ENCODE data around the gene CNNM2. TPM values are rescaled to one million over a fixed set of nuclear protein-coding genes. Genes with fewer than 3 reads are reported as not detected.

The CNNM2 gene
- total RNA-seq, 4 donors from 2014 or later = 9.9 to 21.0 (median 10.5) TPM

DNA sequence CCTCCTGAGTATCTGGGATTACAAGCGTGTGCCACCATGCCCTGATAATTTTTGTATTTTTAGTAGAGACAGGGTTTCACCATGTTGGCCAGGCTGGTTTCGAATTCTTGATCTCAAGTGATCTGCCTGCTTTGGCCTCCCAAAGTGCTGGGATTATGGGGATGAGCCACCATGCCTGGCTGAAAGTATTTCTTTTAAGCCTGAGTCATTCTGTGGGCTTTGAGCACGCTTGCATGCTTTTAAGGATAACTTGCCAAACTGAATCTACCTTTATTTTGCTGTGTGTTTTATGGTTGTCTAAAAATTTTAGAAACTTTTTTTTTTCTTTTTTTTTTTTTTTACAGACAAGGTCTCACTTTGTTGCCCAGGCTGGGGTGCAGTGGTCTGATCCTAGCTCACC is 33.2 kb downstream of the CNNM2 start:
- Histone ChIP-seq H3K9me3 (no peaks in the 10 kb centered on the region), H3K4me3 (no peak overlapping the region), H3K27ac (no peak overlapping the region), H3K36me3 (peaks cover 0 to 7% (median 0%) of the 10 kb centered on the region in 3 donors), H3K27me3 (no peaks in the 10 kb centered on the region), H3K4me1 (peaks cover 0 to 3% (median 0%) of the 10 kb centered on the region in 4 donors)
- 95 to 98% methylated on average over 3 of the region's 3 CpGs for WGBS, 2 donors
- DNase-seq (ENCODE audit: low spot score in 2 of 2) = no peak
- TF ChIP-seq EP300 (IDR thresholded peaks at IDR 0.05) (no peak), POLR2A (IDR thresholded peaks at IDR 0.05) (no peak)
- TF ChIP-seq, protein P1, sequence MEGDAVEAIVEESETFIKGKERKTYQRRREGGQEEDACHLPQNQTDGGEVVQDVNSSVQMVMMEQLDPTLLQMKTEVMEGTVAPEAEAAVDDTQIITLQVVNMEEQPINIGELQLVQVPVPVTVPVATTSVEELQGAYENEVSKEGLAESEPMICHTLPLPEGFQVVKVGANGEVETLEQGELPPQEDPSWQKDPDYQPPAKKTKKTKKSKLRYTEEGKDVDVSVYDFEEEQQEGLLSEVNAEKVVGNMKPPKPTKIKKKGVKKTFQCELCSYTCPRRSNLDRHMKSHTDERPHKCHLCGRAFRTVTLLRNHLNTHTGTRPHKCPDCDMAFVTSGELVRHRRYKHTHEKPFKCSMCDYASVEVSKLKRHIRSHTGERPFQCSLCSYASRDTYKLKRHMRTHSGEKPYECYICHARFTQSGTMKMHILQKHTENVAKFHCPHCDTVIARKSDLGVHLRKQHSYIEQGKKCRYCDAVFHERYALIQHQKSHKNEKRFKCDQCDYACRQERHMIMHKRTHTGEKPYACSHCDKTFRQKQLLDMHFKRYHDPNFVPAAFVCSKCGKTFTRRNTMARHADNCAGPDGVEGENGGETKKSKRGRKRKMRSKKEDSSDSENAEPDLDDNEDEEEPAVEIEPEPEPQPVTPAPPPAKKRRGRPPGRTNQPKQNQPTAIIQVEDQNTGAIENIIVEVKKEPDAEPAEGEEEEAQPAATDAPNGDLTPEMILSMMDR (IDR thresholded peaks at IDR 0.05) = no peak

DNA sequence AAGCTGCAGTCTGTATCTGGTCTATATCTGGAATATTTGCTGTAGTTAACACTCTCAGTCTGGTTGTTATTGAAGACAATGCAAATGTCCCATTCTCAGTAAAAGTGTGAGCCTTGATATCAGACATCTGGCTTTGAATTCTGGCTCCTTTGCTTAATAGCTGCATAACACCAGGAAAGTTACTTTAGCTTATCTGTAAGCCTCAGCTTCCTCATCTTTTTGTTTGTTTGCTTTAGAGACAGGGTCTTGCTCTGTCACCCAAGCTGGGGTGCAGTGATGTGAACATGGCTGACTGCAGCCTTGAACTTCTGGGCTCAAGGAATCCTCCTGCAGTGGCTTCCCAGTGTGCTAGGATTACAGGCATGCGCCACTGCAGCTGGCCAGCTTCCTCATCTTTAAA is 41.3 kb downstream of the CNNM2 start:
- H3K4me3 ChIP-seq = no peak overlapping the region
- no peaks in the 10 kb centered on the region for H3K27me3 ChIP-seq
- no peaks in the 10 kb centered on the region for H3K9me3 ChIP-seq
- peaks cover 0 to 6% (median 0%) of the 10 kb centered on the region in 3 donors for H3K36me3 ChIP-seq
- peaks cover 0 to 5% (median 0%) of the 10 kb centered on the region in 4 donors for H3K4me1 ChIP-seq
- H3K27ac ChIP-seq = no peak overlapping the region
- DNase-seq (ENCODE audit: low spot score in 2 of 2) = no peak
- 100% methylated on average over 1 of the region's 1 CpG for WGBS, 2 donors
- no peak for TF ChIP-seq EP300 (IDR thresholded peaks at IDR 0.05)
- TF ChIP-seq, protein P1 (IDR thresholded peaks at IDR 0.05) = no peak
- no peak for TF ChIP-seq POLR2A (IDR thresholded peaks at IDR 0.05)

- Histone ChIP-seq H3K4me3 (no peak overlapping the region), H3K36me3 (no peaks in the 10 kb centered on the region), H3K4me1 (peaks cover 0 to 5% (median 0%) of the 10 kb centered on the region in 4 donors), H3K27ac (no peak overlapping the region), H3K27me3 (no peaks in the 10 kb centered on the region), H3K9me3 (no peaks in the 10 kb centered on the region)
- TF ChIP-seq, protein P1 (IDR thresholded peaks at IDR 0.05) = no peak
- TF ChIP-seq EP300 (IDR thresholded peaks at IDR 0.05) (no peak), POLR2A (IDR thresholded peaks at IDR 0.05) (no peak)
- WGBS, 2 donors = 92 to 94% methylated on average over 5 of the region's 5 CpGs
- no peak for DNase-seq (ENCODE audit: low spot score in 2 of 2)
Measured at GRCh38 chr10:102960157-102960556, 42.1 kb downstream of the CNNM2 start.

GRCh38 chr10:102962267-102962666 is 44.2 kb downstream of the CNNM2 start:
- peaks cover 0 to 5% (median 0%) of the 10 kb centered on the region in 4 donors for H3K4me1 ChIP-seq
- no peak overlapping the region for H3K27ac ChIP-seq
- WGBS, 2 donors = 67 to 81% methylated on average over 1 of the region's 1 CpG
- DNase-seq (ENCODE audit: low spot score in 2 of 2) = no peak
- H3K4me3 ChIP-seq = no peak overlapping the region
- TF ChIP-seq, protein P1 (IDR thresholded peaks at IDR 0.05) = no peak
- TF ChIP-seq EP300 (IDR thresholded peaks at IDR 0.05) = no peak
- no peak for TF ChIP-seq POLR2A (IDR thresholded peaks at IDR 0.05)
- no peaks in the 10 kb centered on the region for H3K27me3 ChIP-seq
- H3K9me3 ChIP-seq = no peaks in the 10 kb centered on the region
- no peaks in the 10 kb centered on the region for H3K36me3 ChIP-seq

GRCh38 chr10:102962951-102963755 is 45.1 kb downstream of the CNNM2 start:
- DNase-seq (ENCODE audit: low spot score in 2 of 2) = no peak
- H3K4me1 ChIP-seq = peaks cover 0 to 5% (median 0%) of the 10 kb centered on the region in 4 donors
- H3K9me3 ChIP-seq = no peaks in the 10 kb centered on the region
- H3K27me3 ChIP-seq = no peaks in the 10 kb centered on the region
- no peaks in the 10 kb centered on the region for H3K36me3 ChIP-seq
- WGBS, 2 donors = 57 to 68% methylated on average over 6 of the region's 6 CpGs
- H3K4me3 ChIP-seq = no peak overlapping the region
- TF ChIP-seq EP300 (IDR thresholded peaks at IDR 0.05) (no peak), POLR2A (IDR thresholded peaks at IDR 0.05) (no peak)
- TF ChIP-seq, protein P1 (IDR thresholded peaks at IDR 0.05) = no peak
- no peak overlapping the region for H3K27ac ChIP-seq
